GM12878 (cell line): Measurements from ENCODE around the gene DICER1. TPM values are rescaled to one million over a fixed set of nuclear protein-coding genes. Genes with fewer than 3 reads are reported as not detected.
A peak's percentile ranks its signal among the peaks of the same experiment; 100 is the strongest.
"Not testable (repeated sequence)": the region's sequence is repeated elsewhere in the genome, so short reads cannot be mapped to it uniquely, and the experiment has no call there.

Source experiments
- ATAC-seq: fragments of 200-7000 bp; cut with Tn5 transposase; 3 replicates; pipeline ENCODE4 v1.9.1; 2020; ENCODE audit warnings: mild to moderate bottlenecking, moderate library complexity
- BruUV-seq: library from RNA; stranded (reverse); fragments of 400-500 nt; replicated peaks from 2 replicates; lab custom pipeline; 2021; lab: Mats Ljungman, UMichigan
- CTCF ChIA-PET: fragments of 300-600 bp; sonication (Branson Sonifier 250); formaldehyde crosslinking; extraction: SDS; loops from one replicate; lab custom pipeline; 2021; ENCODE audit warnings: inconsistent platforms; lab: Yijun Ruan, JAX
- POLR2A ChIA-PET: fragments of 350-600 bp; formaldehyde crosslinking; extraction: SDS; loops from one replicate; lab custom pipeline; 2021; ENCODE audit warnings: inconsistent platforms; lab: Charles Lee
- RAD21 ChIA-PET: fragments of 300-600 bp; sonication (Branson Sonifier 250); formaldehyde crosslinking; loops from one replicate; lab custom pipeline; 2023; ENCODE audit warnings: antibody characterized with exemption; ENCODE audit not compliant: unreplicated experiment; lab: Charles Lee
- SMC1A ChIA-PET: fragments of 300-600 bp; sonication (Branson Sonifier 250); formaldehyde crosslinking; loops from one replicate; lab custom pipeline; 2023; ENCODE audit not compliant: unreplicated experiment, uncharacterized antibody; lab: Charles Lee
- DNase-seq: peaks from one replicate; pipeline ENCODE4 v3.0.0-alpha.2; 2011; ENCODE audit warnings: low read depth, low spot score
- FAIRE-seq: peaks from 3 replicates; lab custom pipeline; 2011; peaks lifted over from hg19 to GRCh38; lab: Jason Lieb, UNC
- H2AFZ ChIP-seq: 2 replicates; pipeline ENCODE4 v1.6.0; 2011; ENCODE audit warnings: low read depth, low read length, control low read depth; ENCODE audit not compliant: control insufficient read depth
- H3K27ac ChIP-seq: 2 replicates; pipeline ENCODE4 v1.5.1; 2011; ENCODE audit warnings: control low read depth; ENCODE audit not compliant: control insufficient read depth, insufficient read depth
- H3K27me3 ChIP-seq, 2 experiments: replicated peaks in 1 of 2; 2 replicates each; pipeline versions ENCODE4 v1.6.0 to v1.6.1; 2011; ENCODE audit warnings: low read length in 1 of 2; ENCODE audit not compliant: control insufficient read depth in 2 of 2, insufficient read depth in 2 of 2
- H3K36me3 ChIP-seq, 2 experiments: 2 replicates each; pipeline ENCODE4 v1.5.1; 2011; ENCODE audit warnings: low read length in 1 of 2; ENCODE audit not compliant: control insufficient read depth in 2 of 2, insufficient read depth in 2 of 2
- H3K4me1 ChIP-seq: 2 replicates; pipeline ENCODE4 v1.6.1; 2011; ENCODE audit warnings: mild to moderate bottlenecking, low read length, moderate library complexity, mixed read lengths; ENCODE audit not compliant: control insufficient read depth, insufficient read depth
- H3K4me2 ChIP-seq: 2 replicates; pipeline ENCODE4 v1.6.0; 2011; ENCODE audit warnings: control low read depth; ENCODE audit not compliant: control insufficient read depth, insufficient read depth
- H3K4me3 ChIP-seq: fragments of 200-600 bp; sonication (generic); 2 replicates; pipeline ENCODE4 v1.5.1; 2016
- H3K79me2 ChIP-seq: 2 replicates; pipeline ENCODE4 v1.6.0; 2011; ENCODE audit warnings: low read length; ENCODE audit not compliant: control insufficient read depth, insufficient read depth
- H3K9ac ChIP-seq: 2 replicates; pipeline ENCODE4 v1.8.0; 2011; ENCODE audit warnings: low read length, control low read depth, mixed read lengths; ENCODE audit not compliant: control insufficient read depth, insufficient read depth
- H3K9me3 ChIP-seq: replicated peaks from 3 replicates; pipeline ENCODE4 v1.5.1; 2011; ENCODE audit warnings: mild to moderate bottlenecking, low read length; ENCODE audit not compliant: control insufficient read depth, insufficient read depth
- H4K20me1 ChIP-seq: 2 replicates; pipeline ENCODE4 v1.6.0; 2011; ENCODE audit not compliant: control insufficient read depth, insufficient read depth
- ATF7 ChIP-seq: fragments of 450-650 bp; IDR thresholded peaks from 2 replicates; pipeline ENCODE4 v1.6.1; 2016; ENCODE audit warnings: low read depth, mild to moderate bottlenecking
- CBFB ChIP-seq: IDR thresholded peaks from 2 replicates; pipeline ENCODE4 v1.6.1; 2016; ENCODE audit warnings: antibody characterized with exemption, low read depth
- CTCF ChIP-seq, 3 experiments: IDR thresholded peaks in 2 of 3; conservative IDR thresholded peaks in 1 of 3; 2 replicates each; pipeline ENCODE4 v1.5.1; 2011; ENCODE audit warnings: low read depth in 3 of 3, low read length in 3 of 3, mild to moderate bottlenecking in 3 of 3, control low read depth in 2 of 3, moderate library complexity in 2 of 3, inconsistent platforms in 1 of 3, mixed read lengths in 1 of 3; ENCODE audit not compliant: control insufficient read depth in 2 of 3, insufficient read depth in 1 of 3; ENCODE audit errors: extremely low read depth in 1 of 3
- IRF4 ChIP-seq: IDR thresholded peaks from 2 replicates; pipeline ENCODE4 v1.6.1; 2011; ENCODE audit warnings: low read depth, low read length
- JUNB ChIP-seq: IDR thresholded peaks from 2 replicates; pipeline ENCODE4 v1.6.1; 2016; ENCODE audit warnings: antibody characterized with exemption, mild to moderate bottlenecking
- NBN ChIP-seq: fragments of 450-650 bp; IDR thresholded peaks from 2 replicates; pipeline ENCODE4 v1.6.1; 2016
- PML ChIP-seq: IDR thresholded peaks from 2 replicates; pipeline ENCODE4 v1.6.1; 2012; ENCODE audit warnings: low read length, inconsistent platforms
- RAD21 ChIP-seq: IDR thresholded peaks from 2 replicates; pipeline ENCODE4 v1.6.1; 2011; ENCODE audit warnings: mild to moderate bottlenecking, low read depth, low read length, moderate library complexity; ENCODE audit not compliant: insufficient read depth
- STAT3 ChIP-seq: IDR thresholded peaks from 2 replicates; pipeline ENCODE4 v1.6.1; 2011; ENCODE audit warnings: low read depth, low read length, improper control_type of control experiment
- TCF3 ChIP-seq: IDR thresholded peaks from 2 replicates; pipeline ENCODE4 v1.6.1; 2012; ENCODE audit warnings: low read depth, mild to moderate bottlenecking, low read length, borderline replicate concordance; ENCODE audit not compliant: insufficient read depth
- WGBS: methylation state at CpG from one replicate; pipeline ENCODE4 v1.1.6; 2016; ENCODE audit warnings: low lambda C conversion rate; ENCODE audit not compliant: insufficient replicate concordance, insufficient coverage; ENCODE audit errors: missing lambda C conversion rate; 5-methylcytosine and 5-hydroxymethylcytosine counted together
- in situ Hi-C: fragments of 300-500 bp; cut with MboI; formaldehyde crosslinking; loops from 9 replicates; pipeline ENCODE4 v1.14.3; 2018; ENCODE audit warnings: mixed read lengths
- intact Hi-C: fragments of 100-400 bp; cut with micrococcal nuclease; formaldehyde crosslinking; loops from one replicate; pipeline ENCODE4 v1.14.2; 2022; ENCODE audit not compliant: unreplicated experiment
- polyA plus RNA-seq, 11 experiments: library from polyadenylated mRNA; depleted of rRNA in 4 of 11; unstranded in 6 of 11; stranded (reverse) in 5 of 11; fragments of >200 nt; fragmentation: Nextera tagmentation in 4 of 11; fragmentation: Illumina TruSeq in 1 of 11; extraction: Ambion mirVana in 4 of 11; extraction: Trizol in 1 of 11; gene quantifications; 1 replicate in 1 of 11; 2 replicates in 10 of 11; pipeline versions ENCODE4 v1.2.1 to v1.2.3, GENCODE V29; 2011 to 2016; ENCODE audit warnings: inconsistent platforms in 2 of 11, missing spikeins in 2 of 11, low read depth in 1 of 11
- total RNA-seq, 4 experiments: library from RNA; depleted of rRNA in 3 of 4; stranded (reverse); fragments of >200 nt in 3 of 4; fragmentation: Illumina TruSeq in 1 of 4; extraction: Trizol in 1 of 4; gene quantifications; 2 replicates each; pipeline versions ENCODE4 v1.2.1 to v1.2.3, GENCODE V29; 2013 to 2021

Gene DICER1
- total and polyA plus RNA-seq, 10 of the 15 experiments (the other 5 are each of a cell fraction or from before 2014, with no cell fraction given): 6.8 to 70.8 (median 37.1) TPM

GRCh38 chr14:95175670-95176069, 18.3 kb upstream of the DICER1 start:
- FAIRE-seq, H2AFZ ChIP-seq, H3K4me3 ChIP-seq, in situ Hi-C loops, CTCF ChIA-PET, H3K9me3 ChIP-seq, H3K36me3 ChIP-seq, H3K27me3 ChIP-seq, RAD21 ChIA-PET, H3K4me2 ChIP-seq, POLR2A ChIA-PET, H3K4me1 ChIP-seq, H3K79me2 ChIP-seq, ATAC-seq, BruUV-seq, DNase-seq, H4K20me1 ChIP-seq, H3K27ac ChIP-seq, intact Hi-C loops, H3K9ac ChIP-seq, SMC1A ChIA-PET: not testable (repeated sequence)
- WGBS: 97% methylated on average over 3 of the region's 3 CpGs

- Histone ChIP-seq H3K4me3 (no peak overlapping the region), H3K27ac (no peak overlapping the region), H3K4me1 (no peaks in the 10 kb centered on the region), H3K4me2 (no peak overlapping the region), H3K36me3 (no peaks in the 10 kb centered on the region), H2AFZ (no peak overlapping the region), H3K9ac (no peak overlapping the region), H3K9me3 (no peaks in the 10 kb centered on the region), H4K20me1 (no peaks in the 10 kb centered on the region), H3K79me2 (no peaks in the 10 kb centered on the region), H3K27me3 (no peaks in the 10 kb centered on the region)
- intact Hi-C loops: no loop called here
- in situ Hi-C loops: no loop called here
- ChIA-PET CTCF (interaction anchor here (0.6 to 2.0 kb wide), 7 partner anchors 9 to 253 kb away, joined by 3 to 12 read pairs (median 3); no protein-coding TSS in a partner anchor), SMC1A (interaction anchor here (0.8 to 5.9 kb wide), 5 partner anchors 9 to 819 kb away, joined by 3 to 36 read pairs (median 3); no protein-coding TSS in a partner anchor), RAD21 (interaction anchor here (0.6 to 1.3 kb wide), 8 partner anchors 10 to 90 kb away, joined by 3 to 9 read pairs (median 3); no protein-coding TSS in a partner anchor), POLR2A (interaction anchor here (0.6 to 1.0 kb wide), 3 partner anchors 17 to 271 kb away, joined by 3 to 4 read pairs (median 4); partner anchors contain the start of gene DICER1)
- DNase-seq (no peak), ATAC-seq (peak; percentile 73), FAIRE-seq (no peak)
- BruUV-seq: no TSS peak
- no peak for TF ChIP-seq TCF3
- no peak for TF ChIP-seq STAT3
- no peak for TF ChIP-seq PML
- TF ChIP-seq CTCF (IDR thresholded peaks at IDR 0.05 in 2 of 3, conservative IDR thresholded peaks at IDR 0.05 in 1 of 3; ENCODE audit: control insufficient read depth in 2 of 3, extremely low read depth in 1 of 3, insufficient read depth in 1 of 3, low read depth in 3 of 3, low read length in 3 of 3): peak in 1 of 3 experiments; percentile 29; a peak in 1 of 6 replicates
- TF ChIP-seq NBN: 0 out of 2 replicates have a peak, but pooled peaks have one; percentile 0
- peak; percentile 43; the same call in 1 of the 2 replicates for TF ChIP-seq RAD21
- peak; percentile 35 for TF ChIP-seq JUNB
- 0 out of 2 replicates have a peak, but pooled peaks have one; percentile 44 for TF ChIP-seq ATF7
- no peak for TF ChIP-seq CBFB
- TF ChIP-seq IRF4: no peak
- 23% methylated on average over 2 of the region's 2 CpGs for WGBS
Observed at GRCh38 chr14:95174184-95174792, 17.0 kb upstream of the DICER1 start.
